Astrocyte of the cerebellum (primary cell): ENCODE results near the gene MTCH1.

Source experiments
- DNase-seq: peaks from one replicate; pipeline ENCODE4 v3.0.0-alpha.2; 2011; ENCODE audit warnings: low read depth
- H3K4me3 ChIP-seq: 2 replicates; pipeline ENCODE4 v1.5.1; 2011; ENCODE audit warnings: mild to moderate bottlenecking, low read depth, low read length, moderate library complexity
- CTCF ChIP-seq: IDR thresholded peaks from 2 replicates; pipeline ENCODE4 v1.5.1; 2012; ENCODE audit warnings: low read length, low read depth, moderate library complexity, mild to moderate bottlenecking; ENCODE audit errors: missing control alignments
- in situ Hi-C: cut with HindIII; loops from 2 replicates; pipeline ENCODE4 v1.10.0; 2017; ENCODE audit warnings: low sequenced_read_pairs

The MTCH1 gene

GRCh38 chr6:37027811-37028469, 41.9 kb upstream of the MTCH1 start:
- H3K4me3 ChIP-seq = no peak overlapping the region
- DNase-seq = no peak
- in situ Hi-C loops = no loop called here
- TF ChIP-seq CTCF = no peak

DNA sequence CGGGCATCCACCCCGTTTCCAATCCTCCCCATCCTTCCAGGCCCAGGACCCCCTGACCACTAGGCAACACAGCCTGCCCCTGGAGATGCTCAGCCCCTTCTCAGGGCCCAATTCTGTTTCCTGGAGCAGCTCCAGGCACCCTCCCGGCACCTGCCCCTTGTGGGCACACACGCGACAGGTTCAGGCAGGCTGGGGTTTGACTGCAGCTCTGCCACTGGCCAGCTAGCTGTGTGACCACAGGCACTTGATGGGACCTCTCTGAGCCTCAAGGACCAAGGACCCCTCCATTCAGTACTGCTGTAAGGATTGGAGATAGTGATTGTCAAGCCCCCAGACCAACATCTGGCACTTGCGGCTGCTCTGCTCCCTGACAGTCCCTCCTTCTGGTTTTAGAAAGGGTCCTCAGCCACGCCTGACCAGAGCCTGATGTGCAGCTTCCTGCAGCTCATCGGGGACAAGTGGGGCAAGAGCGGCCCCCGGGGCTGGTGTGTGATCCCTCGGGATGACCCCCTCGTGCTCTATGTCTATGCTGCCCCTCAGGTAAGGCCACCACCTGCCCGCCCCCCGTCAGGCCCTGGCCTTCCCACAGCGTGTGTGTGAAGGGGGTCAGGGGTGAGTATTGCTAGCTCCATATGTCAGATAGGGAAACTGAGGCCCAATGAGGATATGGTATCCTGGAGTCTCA, 41.2 kb upstream of the MTCH1 start:
- no peak for DNase-seq
- TF ChIP-seq CTCF = no peak
- in situ Hi-C loops = no loop called here
- H3K4me3 ChIP-seq = no peak overlapping the region

- H3K4me3 ChIP-seq = no peak overlapping the region
- DNase-seq = no peak
- in situ Hi-C loops = no loop called here
- TF ChIP-seq CTCF = no peak
Measured at GRCh38 chr6:37025621-37026466, 39.8 kb upstream of the MTCH1 start.

GRCh38 chr6:37024656-37025337, 38.8 kb upstream of the MTCH1 start:
- no peak overlapping the region for H3K4me3 ChIP-seq
- no peak for TF ChIP-seq CTCF
- in situ Hi-C loops = no loop called here
- no peak for DNase-seq

DNA sequence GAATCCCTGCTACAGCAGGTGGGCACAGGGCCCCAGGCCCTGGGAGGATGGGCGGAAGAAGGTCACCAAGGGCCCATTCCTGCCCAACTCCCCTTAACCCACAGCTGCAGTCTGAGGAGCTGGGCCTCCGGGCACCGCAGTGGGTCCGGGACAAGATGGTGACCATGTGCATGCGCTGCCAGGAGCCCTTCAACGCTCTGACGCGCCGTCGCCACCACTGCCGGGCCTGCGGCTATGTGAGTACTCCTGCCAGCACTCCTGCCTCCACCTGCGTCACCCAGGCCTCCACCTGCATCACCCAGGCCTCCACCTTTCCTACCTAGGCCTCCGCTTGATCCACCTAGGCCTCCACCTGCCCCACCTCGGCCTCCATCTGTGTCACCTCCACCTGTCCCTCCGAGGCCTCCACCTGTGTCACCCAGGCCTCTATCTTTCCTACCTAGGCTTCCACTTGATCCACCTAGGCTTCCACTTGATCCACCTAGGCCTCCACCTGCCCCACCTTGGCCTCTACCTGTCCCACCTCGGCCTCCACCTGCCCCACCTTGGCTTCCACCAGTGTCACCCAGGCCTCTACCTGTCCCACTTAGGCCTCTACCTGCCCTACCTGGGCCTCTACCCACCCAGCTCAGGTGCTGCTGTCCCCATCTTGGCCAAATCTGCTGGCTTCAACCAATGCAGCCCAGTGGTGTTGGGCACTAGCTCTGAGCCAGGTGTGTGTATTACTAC, 36.3 kb upstream of the MTCH1 start:
- DNase-seq = no peak
- in situ Hi-C loops = no loop called here
- no peak overlapping the region for H3K4me3 ChIP-seq
- TF ChIP-seq CTCF = no peak
